ENCODE measurements around the gene BICD1. TPM values are rescaled to one million over a fixed set of nuclear protein-coding genes. Genes with fewer than 3 reads are reported as not detected.
A peak's percentile ranks its signal among the peaks of the same experiment; 100 is the strongest.

Gene BICD1
- total RNA-seq, 1 experiment from 2014 or later: 11.8 TPM

DNA sequence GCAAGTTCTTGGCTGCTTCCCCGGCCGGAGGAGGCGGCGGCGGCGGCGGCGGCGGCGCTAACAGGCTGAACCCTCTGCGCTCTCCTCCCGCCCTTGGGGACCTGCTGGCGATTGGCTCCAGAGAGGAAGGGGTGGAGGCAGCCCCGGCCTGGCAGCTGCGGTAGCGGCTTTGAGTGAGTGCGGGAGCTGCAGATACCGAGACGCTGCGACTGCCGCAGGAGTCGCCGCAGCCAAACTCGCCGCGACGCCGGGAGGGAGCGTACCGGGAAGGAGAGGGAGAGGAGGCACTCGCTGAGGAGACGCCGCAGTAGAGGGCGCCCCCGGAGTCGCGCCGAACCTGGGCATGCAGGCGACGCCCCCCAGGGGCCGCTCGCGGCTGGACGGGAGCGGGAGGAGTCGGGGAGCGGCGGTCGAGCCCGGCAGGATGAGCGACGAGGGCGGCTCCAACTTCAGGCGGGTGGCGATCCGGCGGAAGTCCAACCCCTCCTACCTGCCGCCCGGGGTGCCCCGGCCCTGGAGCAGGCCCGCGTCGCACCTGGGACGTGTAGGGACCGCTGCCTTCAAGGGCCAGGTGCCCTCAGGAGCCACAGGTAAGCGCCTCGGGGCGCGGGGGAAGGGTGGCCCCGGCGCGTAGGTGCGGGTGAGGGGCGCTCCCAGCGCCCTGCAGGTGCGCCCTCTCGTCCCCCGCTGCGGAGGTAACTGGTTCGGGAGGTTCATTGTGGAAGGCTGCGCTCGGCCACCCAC is 292.9 kb downstream of the BICD1 start, which contains the start of gene FGD4:
Gene FGD4, plus strand, starts transcription at position 189 of the 744 bp plus-strand sequence.
- Histone ChIP-seq H3K27me3 (replicated peaks) (peaks cover 6% of the 10 kb centered on the region; the same call in 1 of the 2 replicates), H3K4me1 (replicated peaks) (peaks cover 10% of the 10 kb centered on the region), H3K36me3 (no peaks in the 10 kb centered on the region), H3K9me3 (replicated peaks) (no peaks in the 10 kb centered on the region), H3K4me3 (peak within 1 kb of the TSS; percentile 50), H3K27ac (no peak within 1 kb of the TSS)
- DNase-seq (ENCODE audit: low read depth in 1 of 2, low spot score in 2 of 2): peak; percentile 75 to 80

DNA sequence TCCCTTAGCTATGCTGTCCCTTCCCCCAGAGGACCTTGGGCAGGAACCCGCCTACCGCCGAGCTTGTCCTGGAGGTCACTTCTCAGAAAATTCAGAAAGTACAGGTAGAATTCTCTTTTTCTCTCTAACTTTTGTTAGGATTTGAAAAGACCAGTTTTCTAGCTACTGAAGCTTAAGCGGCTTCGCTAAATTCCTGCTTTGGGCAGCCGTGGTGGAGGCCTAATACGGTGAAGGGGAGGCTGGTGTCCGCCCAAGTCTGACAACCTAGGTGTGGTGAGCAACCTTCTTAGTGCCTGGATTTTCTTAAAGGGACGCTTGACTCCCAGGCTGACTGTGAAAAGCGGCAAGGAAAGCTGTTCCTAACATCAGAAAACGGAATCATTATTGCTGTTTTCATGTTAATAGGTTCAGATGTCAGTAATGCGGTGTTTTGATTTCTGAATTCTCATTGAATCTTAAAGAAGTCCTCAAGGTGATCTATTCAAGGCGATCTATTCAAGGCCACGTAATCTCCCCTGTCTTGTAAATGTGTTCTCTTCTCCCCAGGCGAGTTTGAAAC is 293.5 kb downstream of the BICD1 start:
- H3K9me3 ChIP-seq (replicated peaks): no peaks in the 10 kb centered on the region
- DNase-seq (ENCODE audit: low read depth in 1 of 2, low spot score in 2 of 2): no peak
- peaks cover 6% of the 10 kb centered on the region; the same call in 1 of the 2 replicates for H3K27me3 ChIP-seq (replicated peaks)
- no peaks in the 10 kb centered on the region for H3K36me3 ChIP-seq
- peak overlapping the region; percentile 50 for H3K4me3 ChIP-seq
- H3K4me1 ChIP-seq (replicated peaks): peaks cover 10% of the 10 kb centered on the region
- no peak overlapping the region for H3K27ac ChIP-seq

DNA sequence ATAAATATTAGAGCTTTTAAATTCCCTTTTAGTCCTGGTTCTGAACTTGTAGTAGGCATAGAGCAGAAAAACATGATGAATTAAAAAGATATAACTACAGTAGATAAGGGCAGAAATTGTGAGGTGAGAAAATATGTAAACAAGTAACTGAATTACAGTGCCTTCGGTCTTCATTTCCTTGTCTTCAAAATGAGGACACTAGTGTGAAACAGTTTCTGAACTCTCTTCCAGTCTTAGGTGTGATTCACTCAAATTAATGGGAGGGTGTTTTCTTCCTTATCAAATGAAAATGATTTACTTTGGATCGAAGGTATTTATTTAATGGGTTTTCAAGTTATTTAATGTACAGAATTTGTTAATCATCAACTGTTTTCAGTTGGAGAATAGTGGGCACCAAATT is 294.2 kb downstream of the BICD1 start:
- DNase-seq (ENCODE audit: low read depth in 1 of 2, low spot score in 2 of 2): no peak
- Histone ChIP-seq H3K4me1 (replicated peaks) (peaks cover 10% of the 10 kb centered on the region), H3K27me3 (replicated peaks) (peaks cover 6% of the 10 kb centered on the region; the same call in 1 of the 2 replicates), H3K9me3 (replicated peaks) (no peaks in the 10 kb centered on the region), H3K27ac (no peak overlapping the region), H3K36me3 (no peaks in the 10 kb centered on the region), H3K4me3 (no peak overlapping the region)

DNA sequence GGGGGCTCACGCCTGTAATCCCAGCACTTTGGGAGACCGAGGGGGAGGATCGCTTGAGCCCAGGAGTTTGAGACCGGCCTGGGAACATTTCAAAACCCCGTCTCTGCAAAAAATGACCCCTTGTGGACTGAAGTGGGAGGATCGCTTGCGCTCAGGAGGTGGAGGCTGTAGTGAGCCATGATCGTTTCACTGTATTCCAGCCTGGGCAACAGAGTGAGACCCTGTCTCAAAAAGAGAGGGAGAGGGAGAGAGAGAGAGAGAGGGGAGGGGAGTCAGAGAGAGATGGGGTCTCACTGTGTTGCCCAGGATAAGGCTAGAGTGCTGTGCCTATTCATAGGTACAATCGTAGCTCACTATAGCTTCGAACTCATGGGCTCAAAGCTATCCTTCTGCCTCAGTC is 295.5 kb downstream of the BICD1 start:
- peaks cover 10% of the 10 kb centered on the region for H3K4me1 ChIP-seq (replicated peaks)
- DNase-seq (ENCODE audit: low read depth in 1 of 2, low spot score in 2 of 2): no peak
- no peaks in the 10 kb centered on the region for H3K36me3 ChIP-seq
- H3K4me3 ChIP-seq: no peak overlapping the region
- H3K27ac ChIP-seq: no peak overlapping the region
- H3K27me3 ChIP-seq (replicated peaks): peaks cover 6% of the 10 kb centered on the region; the same call in 1 of the 2 replicates
- H3K9me3 ChIP-seq (replicated peaks): no peaks in the 10 kb centered on the region

DNA sequence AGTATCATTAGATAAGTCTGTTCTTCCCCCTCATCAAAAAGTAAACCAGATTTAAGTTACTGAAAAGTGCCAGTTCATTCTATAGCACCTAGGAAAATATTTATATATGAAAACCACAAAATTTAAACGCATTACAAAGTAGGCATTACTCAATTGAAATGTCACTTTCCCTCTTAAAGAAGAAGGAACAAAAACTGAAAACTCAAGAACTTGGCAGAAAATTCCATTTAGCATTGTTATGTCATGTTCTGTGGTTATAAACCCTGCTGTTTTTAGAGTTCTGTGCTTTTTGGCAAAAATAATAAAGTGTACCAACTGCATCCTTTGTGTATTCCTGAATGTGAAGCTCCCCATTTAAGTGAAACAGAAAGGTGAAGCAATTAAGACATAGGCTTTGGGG is 296.3 kb downstream of the BICD1 start:
- DNase-seq (ENCODE audit: low read depth in 1 of 2, low spot score in 2 of 2): no peak
- Histone ChIP-seq H3K36me3 (no peaks in the 10 kb centered on the region), H3K27ac (no peak overlapping the region), H3K4me3 (no peak overlapping the region), H3K4me1 (replicated peaks) (peaks cover 10% of the 10 kb centered on the region), H3K27me3 (replicated peaks) (0 out of 2 replicates have a peak, but pooled peaks cover 3% of the 10 kb centered on the region), H3K9me3 (replicated peaks) (no peaks in the 10 kb centered on the region)

DNA sequence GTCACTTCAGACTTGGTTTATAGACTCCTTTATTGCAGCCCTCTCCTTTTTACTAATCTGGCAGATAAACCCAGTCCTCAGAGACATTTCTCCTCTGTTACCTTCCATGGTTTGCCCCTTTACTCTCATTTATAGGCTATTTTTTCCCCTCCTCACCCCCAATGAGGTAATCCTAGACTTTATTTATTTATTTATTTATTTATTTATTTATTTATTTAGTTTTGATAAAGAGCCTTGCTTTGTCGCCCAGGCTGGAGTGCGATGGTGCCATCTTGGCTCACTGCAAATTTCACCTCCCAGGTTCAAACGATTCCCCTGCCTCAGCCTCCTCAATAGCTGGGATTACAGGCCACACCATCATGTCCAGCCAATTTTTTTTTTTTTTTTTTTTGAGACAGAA is 301.1 kb downstream of the BICD1 start:
- Histone ChIP-seq H3K27me3 (replicated peaks) (no peaks in the 10 kb centered on the region), H3K4me1 (replicated peaks) (no peaks in the 10 kb centered on the region), H3K4me3 (no peak overlapping the region), H3K36me3 (no peaks in the 10 kb centered on the region), H3K27ac (no peak overlapping the region), H3K9me3 (replicated peaks) (no peaks in the 10 kb centered on the region)
- DNase-seq (ENCODE audit: low read depth in 1 of 2, low spot score in 2 of 2): no peak

DNA sequence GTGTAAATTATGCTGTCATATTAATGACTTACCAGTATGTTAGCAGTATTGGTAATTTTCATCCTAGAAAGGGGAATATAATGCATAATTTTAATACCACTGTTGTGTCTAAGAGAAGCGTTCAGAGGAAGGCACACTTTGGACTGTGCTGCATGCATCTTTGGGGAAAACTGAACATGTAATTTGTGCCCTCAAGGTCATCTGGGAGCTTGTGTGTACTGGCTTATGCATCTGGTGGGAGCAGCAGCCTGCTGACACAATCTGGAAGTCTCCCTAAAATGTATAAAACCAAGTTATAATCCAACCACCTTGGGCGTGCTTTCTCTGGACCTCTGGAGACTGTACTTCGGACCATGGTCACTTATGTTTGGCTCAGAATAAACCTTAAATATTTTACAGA is 306.8 kb downstream of the BICD1 start:
- Histone ChIP-seq H3K4me1 (replicated peaks) (no peaks in the 10 kb centered on the region), H3K9me3 (replicated peaks) (no peaks in the 10 kb centered on the region), H3K36me3 (no peaks in the 10 kb centered on the region), H3K4me3 (no peak overlapping the region), H3K27me3 (replicated peaks) (no peaks in the 10 kb centered on the region), H3K27ac (no peak overlapping the region)
- no peak for DNase-seq (ENCODE audit: low read depth in 1 of 2, low spot score in 2 of 2)

DNA sequence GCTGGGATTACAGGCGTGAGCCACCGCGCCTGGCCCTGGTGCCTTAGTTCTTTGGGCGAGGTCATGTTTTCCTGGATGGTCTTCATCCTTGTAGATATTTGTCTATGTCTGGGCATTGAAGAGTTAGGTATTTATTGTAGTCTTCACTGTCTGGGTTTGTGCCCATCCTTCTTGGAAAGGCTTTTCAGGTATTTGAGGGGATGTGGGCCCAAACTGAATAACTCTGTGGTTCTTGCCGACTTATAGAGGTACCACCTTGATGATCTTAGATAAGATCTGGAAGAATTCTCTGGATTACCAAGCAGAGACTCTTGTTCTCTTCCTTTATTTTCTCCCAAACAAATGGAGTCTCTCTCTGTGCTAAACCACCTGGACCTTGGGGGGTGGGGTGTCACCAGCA is 311.6 kb downstream of the BICD1 start:
- Histone ChIP-seq H3K4me1 (replicated peaks) (0 out of 2 replicates have a peak, but pooled peaks cover 3% of the 10 kb centered on the region), H3K9me3 (replicated peaks) (no peaks in the 10 kb centered on the region), H3K27ac (no peak overlapping the region), H3K36me3 (no peaks in the 10 kb centered on the region), H3K4me3 (no peak overlapping the region), H3K27me3 (replicated peaks) (no peaks in the 10 kb centered on the region)
- no peak for DNase-seq (ENCODE audit: low read depth in 1 of 2, low spot score in 2 of 2)

DNA sequence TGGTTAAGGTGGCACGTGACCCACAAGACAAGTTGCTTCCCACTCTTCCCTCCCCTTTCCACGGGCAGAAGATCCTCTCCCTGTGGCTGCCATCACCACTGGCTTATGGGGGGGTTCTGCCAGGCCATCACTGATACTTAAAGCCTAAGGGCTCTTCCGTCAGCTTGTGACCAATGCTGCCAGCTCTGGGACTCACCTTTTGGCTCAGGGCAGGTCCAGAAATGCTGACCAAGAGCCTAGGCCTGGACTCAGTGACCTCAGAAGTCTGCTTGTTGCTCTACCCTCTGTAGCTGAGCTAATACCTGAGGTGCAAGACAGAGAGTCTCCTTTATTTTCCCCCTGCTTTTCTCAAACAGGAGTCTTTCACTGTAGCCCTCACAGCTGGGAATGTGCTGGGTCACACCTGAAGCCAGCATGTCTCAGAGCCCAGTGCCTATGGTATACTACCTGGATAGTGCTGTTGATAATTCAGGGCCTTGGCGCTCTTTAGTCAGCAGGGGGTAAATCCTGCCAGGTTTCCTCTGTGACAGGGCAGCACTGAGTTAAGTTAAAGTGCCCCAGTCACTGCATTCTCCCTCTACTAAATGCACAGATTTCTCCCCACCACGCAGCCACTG is 312.4 kb downstream of the BICD1 start:
- Histone ChIP-seq H3K9me3 (replicated peaks) (no peaks in the 10 kb centered on the region), H3K4me1 (replicated peaks) (0 out of 2 replicates have a peak, but pooled peaks cover 3% of the 10 kb centered on the region), H3K4me3 (no peak overlapping the region), H3K27me3 (replicated peaks) (no peaks in the 10 kb centered on the region), H3K27ac (no peak overlapping the region), H3K36me3 (no peaks in the 10 kb centered on the region)
- DNase-seq (ENCODE audit: low read depth in 1 of 2, low spot score in 2 of 2): no peak

DNA sequence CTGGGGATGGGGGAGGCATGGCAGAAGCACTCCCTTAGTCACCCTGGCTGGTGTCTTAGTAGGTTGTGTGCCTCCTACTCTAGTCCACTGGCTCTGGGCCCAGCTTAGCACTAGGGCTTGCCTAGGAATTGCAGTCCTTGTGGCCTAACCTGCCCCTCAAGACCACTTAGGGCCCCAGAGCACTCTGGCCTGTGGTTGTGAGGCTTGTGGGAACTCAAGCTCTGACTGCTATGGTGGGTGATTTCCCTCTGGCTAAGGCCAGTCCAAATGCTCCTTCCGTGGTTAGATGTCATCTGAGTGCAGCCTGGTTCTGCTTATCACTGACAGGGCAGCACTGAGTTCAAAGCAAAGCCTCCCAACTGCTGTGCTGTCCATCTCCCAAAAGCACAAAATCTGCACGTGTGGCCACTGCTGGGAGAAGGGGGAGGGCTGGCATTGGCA is 312.9 kb downstream of the BICD1 start:
- H3K36me3 ChIP-seq: no peaks in the 10 kb centered on the region

DNA sequence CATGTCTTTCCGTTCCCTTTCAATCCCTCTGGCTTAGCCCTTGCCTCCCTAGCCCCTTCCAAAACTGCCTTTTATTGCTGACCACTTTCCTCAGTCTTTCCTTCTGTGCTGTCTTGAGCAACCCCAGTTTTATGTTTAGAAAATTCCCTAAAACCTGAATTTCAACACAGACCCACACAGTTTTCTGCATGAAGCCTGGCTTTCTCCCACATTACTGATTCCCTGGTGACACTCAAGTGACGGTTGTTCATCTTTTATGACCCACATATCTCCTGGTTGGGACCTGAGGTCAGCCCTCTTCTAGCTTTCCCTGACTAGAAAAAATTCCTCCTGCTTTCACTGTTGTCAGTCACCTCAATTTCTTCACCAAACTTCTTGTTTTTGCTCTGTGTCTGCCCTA is 313.7 kb downstream of the BICD1 start:
- H3K36me3 ChIP-seq: no peaks in the 10 kb centered on the region
- 0 out of 2 replicates have a peak, but pooled peaks cover 3% of the 10 kb centered on the region for H3K4me1 ChIP-seq (replicated peaks)
- H3K9me3 ChIP-seq (replicated peaks): no peaks in the 10 kb centered on the region
- no peak for DNase-seq (ENCODE audit: low read depth in 1 of 2, low spot score in 2 of 2)
- no peak overlapping the region for H3K27ac ChIP-seq
- no peaks in the 10 kb centered on the region for H3K27me3 ChIP-seq (replicated peaks)
- no peak overlapping the region for H3K4me3 ChIP-seq

More for the DNA sequence above, 312.9 kb downstream of the BICD1 start:
- no peaks in the 10 kb centered on the region for H3K9me3 ChIP-seq (replicated peaks)
- H3K27me3 ChIP-seq (replicated peaks): no peaks in the 10 kb centered on the region
- no peak for DNase-seq (ENCODE audit: low read depth in 1 of 2, low spot score in 2 of 2)
- H3K27ac ChIP-seq: no peak overlapping the region
- H3K4me1 ChIP-seq (replicated peaks): 0 out of 2 replicates have a peak, but pooled peaks cover 3% of the 10 kb centered on the region
- H3K4me3 ChIP-seq: no peak overlapping the region

DNA sequence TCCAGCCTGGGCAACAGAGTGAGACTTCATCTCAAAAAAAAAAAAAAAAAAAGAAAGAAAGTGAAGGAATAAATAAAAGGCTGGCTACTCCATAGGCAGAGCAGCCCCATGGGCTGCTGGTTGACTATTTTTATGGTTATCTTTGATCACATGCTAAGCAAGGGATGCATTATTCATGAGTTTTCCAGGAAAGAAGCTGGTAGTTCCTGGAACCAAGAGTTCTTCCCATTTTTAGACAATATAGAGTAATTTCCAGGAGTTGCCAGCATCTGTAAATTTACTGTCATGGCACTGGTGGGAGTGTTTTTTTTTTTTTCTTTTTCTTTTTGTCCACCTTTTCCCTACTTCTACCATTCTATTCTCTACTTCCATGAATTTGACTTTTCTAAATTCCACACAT is 316.9 kb downstream of the BICD1 start:
- no peak overlapping the region for H3K27ac ChIP-seq
- no peaks in the 10 kb centered on the region for H3K36me3 ChIP-seq
- DNase-seq (ENCODE audit: low read depth in 1 of 2, low spot score in 2 of 2): no peak
- H3K4me3 ChIP-seq: no peak overlapping the region
- H3K4me1 ChIP-seq (replicated peaks): 0 out of 2 replicates have a peak, but pooled peaks cover 3% of the 10 kb centered on the region
- H3K9me3 ChIP-seq (replicated peaks): no peaks in the 10 kb centered on the region
- no peaks in the 10 kb centered on the region for H3K27me3 ChIP-seq (replicated peaks)

DNA sequence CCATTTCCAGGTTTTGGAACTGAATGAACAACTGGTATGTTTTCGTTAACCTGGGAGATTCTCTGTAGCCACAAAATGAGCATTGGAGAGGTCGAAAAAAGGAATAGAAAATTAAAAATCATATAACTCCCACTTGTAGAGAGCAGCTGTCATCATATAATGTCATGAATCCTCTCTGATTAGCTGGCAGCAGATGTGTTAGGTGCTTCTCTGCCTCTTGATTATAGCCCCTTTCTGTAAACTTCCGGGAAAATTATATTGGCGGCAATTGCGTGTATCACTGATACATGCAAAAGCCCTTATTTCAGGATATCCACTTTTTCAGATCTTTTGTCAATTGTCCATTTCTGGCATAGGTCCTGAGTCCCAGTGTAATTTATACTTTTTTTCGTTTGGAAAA is 324.4 kb downstream of the BICD1 start:
- H3K27me3 ChIP-seq (replicated peaks): no peaks in the 10 kb centered on the region
- H3K27ac ChIP-seq: no peak overlapping the region
- H3K4me3 ChIP-seq: no peak overlapping the region
- H3K4me1 ChIP-seq (replicated peaks): peaks cover 8% of the 10 kb centered on the region
- no peak for DNase-seq (ENCODE audit: low read depth in 1 of 2, low spot score in 2 of 2)
- H3K9me3 ChIP-seq (replicated peaks): no peaks in the 10 kb centered on the region
- H3K36me3 ChIP-seq: no peaks in the 10 kb centered on the region
